Spleen (tissue), 11 donors: ENCODE results near the gene REG1A. TPM values are rescaled to one million over a fixed set of nuclear protein-coding genes. Genes with fewer than 3 reads are reported as not detected.

Experiments used
- DNase-seq: peaks from one replicate; pipeline ENCODE4 v3.0.0-alpha.2; 2020
- H3K27ac ChIP-seq, 8 donors: fragments of 200-600 bp; sonication (generic) in 7 of 8; 1 replicate in 4 of 8; 2 replicates in 4 of 8; pipeline versions ENCODE4 v1.5.0 to v1.8.0; 2016 to 2021; ENCODE audit warnings: inconsistent platforms in 4 of 8, mild to moderate bottlenecking in 4 of 8, moderate library complexity in 1 of 8
- H3K27me3 ChIP-seq, 7 donors: fragments of 200-600 bp; sonication (generic) in 6 of 7; replicated peaks in 1 of 7; 1 replicate in 4 of 7; 2 replicates in 3 of 7; pipeline versions ENCODE4 v1.5.0 to v1.8.0; 2016 to 2021; ENCODE audit warnings: inconsistent platforms in 3 of 7, mild to moderate bottlenecking in 1 of 7
- H3K36me3 ChIP-seq, 6 donors: fragments of 200-600 bp; sonication (generic) in 5 of 6; 1 replicate in 4 of 6; 2 replicates in 2 of 6; pipeline versions ENCODE4 v1.5.0 to v1.8.0; 2016 to 2021; ENCODE audit warnings: inconsistent platforms in 2 of 6
- H3K4me1 ChIP-seq, 6 donors: fragments of 200-600 bp; sonication (generic) in 5 of 6; 1 replicate in 3 of 6; 2 replicates in 3 of 6; pipeline versions ENCODE4 v1.5.0 to v1.8.0; 2016 to 2021; ENCODE audit warnings: inconsistent platforms in 3 of 6
- H3K4me3 ChIP-seq, 8 donors: fragments of 200-600 bp; sonication (generic) in 7 of 8; 1 replicate in 4 of 8; 2 replicates in 4 of 8; pipeline versions ENCODE4 v1.5.0 to v1.8.0; 2016 to 2021; ENCODE audit warnings: inconsistent platforms in 4 of 8, mild to moderate bottlenecking in 4 of 8, moderate library complexity in 2 of 8
- H3K9me3 ChIP-seq, 8 donors: fragments of 200-600 bp; sonication (generic) in 7 of 8; 1 replicate in 4 of 8; 2 replicates in 4 of 8; pipeline versions ENCODE4 v1.5.0 to v1.8.0; 2016 to 2021; ENCODE audit warnings: inconsistent platforms in 4 of 8
- POLR2A ChIP-seq, 3 donors: fragments of 450-650 bp; IDR thresholded peaks; one replicate each; pipeline ENCODE4 v1.5.1; 2017; ENCODE audit warnings: antibody characterized with exemption in 3 of 3, mild to moderate bottlenecking in 1 of 3
- POLR2AphosphoS5 ChIP-seq, 3 donors: sonication (generic); formaldehyde crosslinking; IDR thresholded peaks; one replicate each; pipeline ENCODE4 v1.5.1; 2017; ENCODE audit warnings: antibody characterized with exemption in 3 of 3
- WGBS, 5 donors: extraction: QIAGEN DNeasy Blood & Tissue Kit in 3 of 5; methylation state at CpG; one replicate each; pipeline versions ENCODE4 v1.1.5 to v1.1.7; 2013 to 2018; 5-methylcytosine and 5-hydroxymethylcytosine counted together
- intact Hi-C: fragments of 100-400 bp; cut with DNase I; formaldehyde crosslinking; loops from one replicate; pipeline ENCODE4 v1.15.0; 2023; ENCODE audit warnings: low total_unique reads
- polyA plus RNA-seq, 3 donors: library from polyadenylated mRNA; stranded (reverse); fragments of 200-250 nt; gene quantifications; one replicate each; pipeline ENCODE4 v1.2.1, GENCODE V29; 2013
- total RNA-seq, 7 donors: library from RNA; depleted of rRNA in 3 of 7; stranded (reverse); fragments of >200 nt in 3 of 7; fragmentation: NEBNext Ultra II Directional in 4 of 7; extraction: Animal tissue kit (Norgen Biotek cat#: 25700) in 4 of 7; gene quantifications; one replicate each; pipeline versions ENCODE4 v1.1.0 to v1.2.1, GENCODE V29; 2016 to 2021
- TF ChIP-seq, protein P1 (sequence below), 11 experiments: fragments of 200-600 bp in 7 of 11; fragments of 450-650 bp in 4 of 11; sonication (generic) in 4 of 11; IDR thresholded peaks in 8 of 11; conservative IDR thresholded peaks in 3 of 11; 1 replicate in 7 of 11; 2 replicates in 4 of 11; pipeline versions ENCODE4 v1.4.0 to v1.8.0; 2016 to 2021; ENCODE audit warnings: antibody characterized with exemption in 11 of 11, inconsistent platforms in 4 of 11, mild to moderate bottlenecking in 1 of 11
- donor health status: healthy with polysubstance abuse.
- donor health status: DM: no; HTN: no; CAD: no; lungs with moderate emphysema.
- donor health status: DM: no; HTN: no; CAD: no.
- donor health status: Bipolar disorder and iron deficiency.
- donor health status: healthy.
- donor health status: DM: no; HTN: no; CAD: no.
- donor health status: DM: yes; HTN: yes; CAD: no.

REG1A gene
- total and polyA plus RNA-seq, 10 donors = 2.2 to 8.0 (median 3.8) TPM; not detected in 4

GRCh38 chr2:79162801-79163200 lies 42.5 kb downstream of the REG1A start:
- WGBS, 5 donors = 96 to 99% (median 98%) methylated on average over 1 of the region's 1 CpG
- no peak for DNase-seq
- Histone ChIP-seq H3K36me3 (no peaks in the 10 kb centered on the region), H3K4me3 (no peak overlapping the region), H3K9me3 (no peaks in the 10 kb centered on the region), H3K4me1 (no peaks in the 10 kb centered on the region), H3K27me3 (no peaks in the 10 kb centered on the region), H3K27ac (no peak overlapping the region)
- intact Hi-C loops = no loop called here
- TF ChIP-seq POLR2A (IDR thresholded peaks at IDR 0.05) = no peak

GRCh38 chr2:79171348-79171958 lies 51.2 kb downstream of the REG1A start:
- TF ChIP-seq, protein P1, sequence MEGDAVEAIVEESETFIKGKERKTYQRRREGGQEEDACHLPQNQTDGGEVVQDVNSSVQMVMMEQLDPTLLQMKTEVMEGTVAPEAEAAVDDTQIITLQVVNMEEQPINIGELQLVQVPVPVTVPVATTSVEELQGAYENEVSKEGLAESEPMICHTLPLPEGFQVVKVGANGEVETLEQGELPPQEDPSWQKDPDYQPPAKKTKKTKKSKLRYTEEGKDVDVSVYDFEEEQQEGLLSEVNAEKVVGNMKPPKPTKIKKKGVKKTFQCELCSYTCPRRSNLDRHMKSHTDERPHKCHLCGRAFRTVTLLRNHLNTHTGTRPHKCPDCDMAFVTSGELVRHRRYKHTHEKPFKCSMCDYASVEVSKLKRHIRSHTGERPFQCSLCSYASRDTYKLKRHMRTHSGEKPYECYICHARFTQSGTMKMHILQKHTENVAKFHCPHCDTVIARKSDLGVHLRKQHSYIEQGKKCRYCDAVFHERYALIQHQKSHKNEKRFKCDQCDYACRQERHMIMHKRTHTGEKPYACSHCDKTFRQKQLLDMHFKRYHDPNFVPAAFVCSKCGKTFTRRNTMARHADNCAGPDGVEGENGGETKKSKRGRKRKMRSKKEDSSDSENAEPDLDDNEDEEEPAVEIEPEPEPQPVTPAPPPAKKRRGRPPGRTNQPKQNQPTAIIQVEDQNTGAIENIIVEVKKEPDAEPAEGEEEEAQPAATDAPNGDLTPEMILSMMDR (IDR thresholded peaks at IDR 0.05 in 8 of 11, conservative IDR thresholded peaks at IDR 0.05 in 3 of 11) = no peak
- TF ChIP-seq POLR2A (IDR thresholded peaks at IDR 0.05) (no peak), POLR2AphosphoS5 (IDR thresholded peaks at IDR 0.05) (no peak)
- Histone ChIP-seq H3K9me3 (peaks cover 0 to 10% (median 0%) of the 10 kb centered on the region in 8 donors), H3K27ac (no peak overlapping the region), H3K36me3 (no peaks in the 10 kb centered on the region), H3K27me3 (no peaks in the 10 kb centered on the region), H3K4me1 (no peaks in the 10 kb centered on the region), H3K4me3 (no peak overlapping the region)
- WGBS, 5 donors = 85 to 98% (median 93%) methylated on average over 2 of the region's 2 CpGs
- intact Hi-C loops = no loop called here
- no peak for DNase-seq

Other genes starting within 250 kb of the REG1A start
- 1 to 10 TPM in 1 of 7 donors, under 1 TPM in 1, not detected in 5; 0.87 to 1.0 TPM for gene REG3G, start 94.8 kb upstream of the REG1A start, total RNA-seq
- gene REG3G, start 94.8 kb upstream of the REG1A start, polyA plus RNA-seq = under 1 TPM in 2 of 3 donors, not detected in 1; 0.11 to 0.24 TPM
- 1 to 10 TPM in 2 of 7 donors, under 1 TPM in 1, not detected in 4; 0.63 to 4.8 (median 3.4) TPM for gene REG1B, start 32.5 kb upstream of the REG1A start, total RNA-seq
- under 1 TPM; 0.39 to 0.83 (median 0.57) TPM for gene REG1B, start 32.5 kb upstream of the REG1A start, polyA plus RNA-seq
- gene REG3A, start 39.3 kb downstream of the REG1A start, total RNA-seq = 10 to 100 TPM in 1 of 7 donors, 1 to 10 TPM in 2, not detected in 4; 3.2 to 11.2 (median 6.0) TPM
- gene REG3A, start 39.3 kb downstream of the REG1A start, polyA plus RNA-seq = under 1 TPM in 1 of 3 donors, not detected in 2; 0.93 TPM